Suprapubic skin (tissue), 4 donors: ENCODE results near the gene TGFBR3. TPM values are rescaled to one million over a fixed set of nuclear protein-coding genes. Genes with fewer than 3 reads are reported as not detected.
"Not testable (repeated sequence)": the region's sequence is repeated elsewhere in the genome, so short reads cannot be mapped to it uniquely, and the experiment has no call there.

Experiments
- DNase-seq, 2 donors: peaks; one replicate each; pipeline ENCODE4 v3.0.0-alpha.2; 2019; ENCODE audit warnings: low spot score in 2 of 2
- H3K27ac ChIP-seq: fragments of 200-600 bp; sonication (generic); one replicate; pipeline ENCODE4 v1.5.1; 2019
- H3K27me3 ChIP-seq: fragments of 200-600 bp; sonication (generic); one replicate; pipeline ENCODE4 v1.5.1; 2019
- H3K36me3 ChIP-seq: fragments of 200-600 bp; sonication (generic); one replicate; pipeline ENCODE4 v1.5.1; 2019
- H3K4me1 ChIP-seq: fragments of 200-600 bp; sonication (generic); one replicate; pipeline ENCODE4 v1.5.1; 2019
- H3K4me3 ChIP-seq: fragments of 200-600 bp; sonication (generic); one replicate; pipeline ENCODE4 v1.5.1; 2019; ENCODE audit warnings: mild to moderate bottlenecking
- H3K9me3 ChIP-seq: fragments of 200-600 bp; sonication (generic); one replicate; pipeline ENCODE4 v1.5.1; 2019
- CTCF ChIP-seq, 2 donors: fragments of 200-600 bp in 1 of 2; fragments of 450-650 bp in 1 of 2; sonication (generic) in 1 of 2; IDR thresholded peaks; one replicate each; pipeline ENCODE4 v1.5.1; 2016 to 2019; ENCODE audit warnings: antibody characterized with exemption in 2 of 2, mild to moderate bottlenecking in 1 of 2, moderate library complexity in 1 of 2
- EP300 ChIP-seq: sonication (generic); formaldehyde crosslinking; IDR thresholded peaks from one replicate; pipeline ENCODE4 v1.6.1; 2017; ENCODE audit warnings: antibody characterized with exemption
- POLR2A ChIP-seq, 2 donors: fragments of 450-650 bp; IDR thresholded peaks; one replicate each; pipeline ENCODE4 v1.6.1; 2017; ENCODE audit warnings: antibody characterized with exemption in 2 of 2, mild to moderate bottlenecking in 2 of 2, moderate library complexity in 2 of 2
- POLR2AphosphoS5 ChIP-seq, 3 donors: sonication (generic); formaldehyde crosslinking; IDR thresholded peaks; one replicate each; pipeline ENCODE4 v1.6.1; 2017; ENCODE audit warnings: antibody characterized with exemption in 3 of 3
- WGBS: methylation state at CpG from one replicate; pipeline ENCODE4 v1.1.5; 2018; 5-methylcytosine and 5-hydroxymethylcytosine counted together
- total RNA-seq, 4 donors: library from RNA; depleted of rRNA; stranded (reverse); fragments of >200 nt; gene quantifications; one replicate each; pipeline ENCODE4 v1.1.0, GENCODE V29; 2016

Gene TGFBR3
- total RNA-seq, 4 donors from 2014 or later = 91.3 to 131 (median 114) TPM

- peaks cover 19% of the 10 kb centered on the region for H3K4me1 ChIP-seq
- TF ChIP-seq CTCF (IDR thresholded peaks at IDR 0.05) (no peak), EP300 (no peak), POLR2A (IDR thresholded peaks at IDR 0.05) (no peak), POLR2AphosphoS5 (IDR thresholded peaks at IDR 0.05) (no peak)
- no peaks in the 10 kb centered on the region for H3K9me3 ChIP-seq
- H3K27me3 ChIP-seq = no peaks in the 10 kb centered on the region
- DNase-seq = no peak
- H3K4me3 ChIP-seq = no peak overlapping the region
- 97% methylated on average over 7 of the region's 7 CpGs for WGBS
- no peaks in the 10 kb centered on the region for H3K36me3 ChIP-seq
- H3K27ac ChIP-seq = no peak overlapping the region
Observed at GRCh38 chr1:91853397-91853796, 32.6 kb downstream of the TGFBR3 start.

GRCh38 chr1:91852011-91852410 lies 33.9 kb downstream of the TGFBR3 start:
- not testable (repeated sequence) for H3K9me3 ChIP-seq, DNase-seq, H3K4me3 ChIP-seq, H3K27ac ChIP-seq, H3K27me3 ChIP-seq, H3K36me3 ChIP-seq
- 95% methylated on average over 5 of the region's 5 CpGs for WGBS
- H3K4me1 ChIP-seq = peaks cover 25% of the 10 kb centered on the region

- Histone ChIP-seq H3K4me1 (peaks cover 31% of the 10 kb centered on the region), H3K4me3 (peak overlapping the region; percentile 10), H3K27me3 (no peaks in the 10 kb centered on the region), H3K27ac (peak overlapping the region; percentile 53), H3K9me3 (no peaks in the 10 kb centered on the region), H3K36me3 (no peaks in the 10 kb centered on the region)
- 29% methylated on average over 13 of the region's 13 CpGs for WGBS
- TF ChIP-seq POLR2AphosphoS5 (IDR thresholded peaks at IDR 0.05) (no peak), POLR2A (IDR thresholded peaks at IDR 0.05) (no peak), CTCF (IDR thresholded peaks at IDR 0.05) (no peak), EP300 (no peak)
- DNase-seq = peak; percentile 83 to 89
Observed at GRCh38 chr1:91851130-91852010, 34.6 kb downstream of the TGFBR3 start.

- peak overlapping the region; percentile 53 for H3K27ac ChIP-seq
- no peak for DNase-seq
- no peaks in the 10 kb centered on the region for H3K27me3 ChIP-seq
- no peak for TF ChIP-seq CTCF (IDR thresholded peaks at IDR 0.05)
- TF ChIP-seq POLR2AphosphoS5 (IDR thresholded peaks at IDR 0.05) = no peak
- no peak for TF ChIP-seq POLR2A (IDR thresholded peaks at IDR 0.05)
- TF ChIP-seq EP300 = no peak
- WGBS = 68% methylated on average over 1 of the region's 1 CpG
- peaks cover 38% of the 10 kb centered on the region for H3K4me1 ChIP-seq
- H3K4me3 ChIP-seq = peak overlapping the region; percentile 10
- H3K36me3 ChIP-seq = no peaks in the 10 kb centered on the region
- no peaks in the 10 kb centered on the region for H3K9me3 ChIP-seq
Observed at GRCh38 chr1:91850708-91851107, 35.2 kb downstream of the TGFBR3 start.

GRCh38 chr1:91847851-91848250 lies 38.1 kb downstream of the TGFBR3 start:
- Histone ChIP-seq H3K4me1 (peaks cover 55% of the 10 kb centered on the region), H3K9me3 (no peaks in the 10 kb centered on the region), H3K4me3 (no peak overlapping the region), H3K27ac (no peak overlapping the region), H3K27me3 (no peaks in the 10 kb centered on the region), H3K36me3 (no peaks in the 10 kb centered on the region)
- TF ChIP-seq POLR2AphosphoS5 (IDR thresholded peaks at IDR 0.05) = no peak
- no peak for TF ChIP-seq POLR2A (IDR thresholded peaks at IDR 0.05)
- TF ChIP-seq CTCF (IDR thresholded peaks at IDR 0.05) = no peak
- no peak for TF ChIP-seq EP300
- DNase-seq = no peak
- WGBS = 81% methylated on average over 2 of the region's 2 CpGs
